HG03095 (cell line): ENCODE measurements around the gene BANK1.

Experiments
- ATAC-seq: cut with Tn5 transposase; IDR thresholded peaks from one replicate; pipeline ENCODE4 v1.9.1; 2021; ENCODE audit warnings: moderate library complexity; ENCODE audit not compliant: unreplicated experiment

Gene BANK1

DNA sequence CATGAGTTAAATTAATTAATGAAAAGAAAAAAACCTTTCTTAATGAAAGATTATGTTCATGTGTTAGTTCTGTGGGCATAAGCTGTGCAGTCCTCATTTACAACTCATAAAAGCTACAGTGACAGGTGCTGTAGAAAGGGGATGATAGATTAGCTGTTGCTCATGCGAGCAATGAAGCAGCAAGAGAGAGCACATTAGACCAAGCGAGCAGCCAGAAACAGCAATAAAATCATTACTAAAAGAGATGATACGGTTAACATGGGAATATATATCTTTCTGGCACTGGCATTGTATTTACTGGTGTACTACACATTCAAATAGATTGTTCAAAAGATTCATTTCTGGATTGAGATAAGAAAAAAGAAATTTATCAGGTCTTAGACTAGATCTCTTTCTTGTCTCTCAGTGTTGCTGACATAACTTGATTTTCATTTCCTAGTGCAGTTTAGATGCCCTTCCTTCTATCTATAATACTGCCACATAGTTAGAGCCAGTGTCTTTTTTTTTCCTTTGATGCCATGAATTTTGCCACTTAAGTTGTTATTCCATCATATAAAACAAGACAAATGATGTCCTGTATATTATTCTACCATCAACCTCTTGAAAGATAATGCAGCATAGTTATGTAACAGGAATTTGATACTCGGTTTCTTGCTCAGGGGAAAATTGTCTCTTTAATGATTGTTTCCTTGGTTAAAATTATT is 164.6 kb downstream of the BANK1 start:
- no peak for ATAC-seq

DNA sequence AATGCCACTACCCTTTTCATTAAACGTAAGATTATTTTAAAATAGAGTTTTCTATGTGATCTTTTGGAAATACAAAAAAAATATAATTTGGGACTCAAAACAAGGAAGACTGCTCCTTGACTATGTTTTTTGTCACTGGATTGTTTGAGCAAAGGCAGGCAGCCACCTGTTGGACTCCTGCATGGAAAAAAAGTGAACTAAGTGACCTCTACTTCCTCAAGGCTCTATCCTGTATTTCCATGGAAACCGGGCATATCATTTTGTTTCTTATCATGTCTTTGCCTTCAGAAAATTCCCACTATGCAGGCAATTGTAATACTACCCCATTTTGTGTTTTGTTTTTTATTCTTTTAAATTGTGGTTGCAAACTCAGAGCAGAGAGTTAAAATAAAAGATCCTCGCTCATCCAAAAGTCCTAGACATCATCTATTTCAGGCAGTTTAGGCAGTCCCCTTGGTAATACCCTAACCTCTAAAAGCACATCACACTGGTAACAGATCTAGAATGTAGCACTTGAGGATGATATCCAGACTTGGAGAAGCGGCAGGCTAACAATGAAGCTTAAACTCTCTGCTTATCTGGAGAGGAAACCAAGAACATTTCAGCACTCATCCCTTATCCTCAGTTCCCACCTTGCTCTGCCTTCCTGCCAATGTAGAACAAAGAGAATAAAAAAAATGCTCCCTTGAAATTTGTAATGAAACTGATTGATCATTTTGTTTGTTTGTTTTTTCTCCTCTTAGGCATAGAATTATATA is 165.7 kb downstream of the BANK1 start:
- ATAC-seq = no peak

DNA sequence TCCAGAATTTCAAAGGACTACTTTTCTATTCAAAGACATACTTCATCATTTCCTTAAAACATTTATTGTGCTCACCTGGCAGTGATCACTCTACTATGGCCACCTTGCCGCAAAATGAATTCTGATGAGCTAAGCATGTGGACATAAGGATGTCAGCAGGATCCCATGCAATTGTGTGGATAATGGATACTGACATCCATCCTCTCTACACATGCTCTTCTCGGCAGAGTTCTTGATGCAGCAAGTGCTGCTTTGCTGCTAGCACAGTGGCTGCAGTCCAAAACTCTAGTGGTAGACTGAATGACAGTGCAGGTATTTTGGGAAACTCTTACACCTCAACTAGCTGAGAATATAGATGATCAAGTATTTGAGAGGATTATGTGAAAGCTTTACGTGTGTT is 168.0 kb downstream of the BANK1 start:
- ATAC-seq = no peak

DNA sequence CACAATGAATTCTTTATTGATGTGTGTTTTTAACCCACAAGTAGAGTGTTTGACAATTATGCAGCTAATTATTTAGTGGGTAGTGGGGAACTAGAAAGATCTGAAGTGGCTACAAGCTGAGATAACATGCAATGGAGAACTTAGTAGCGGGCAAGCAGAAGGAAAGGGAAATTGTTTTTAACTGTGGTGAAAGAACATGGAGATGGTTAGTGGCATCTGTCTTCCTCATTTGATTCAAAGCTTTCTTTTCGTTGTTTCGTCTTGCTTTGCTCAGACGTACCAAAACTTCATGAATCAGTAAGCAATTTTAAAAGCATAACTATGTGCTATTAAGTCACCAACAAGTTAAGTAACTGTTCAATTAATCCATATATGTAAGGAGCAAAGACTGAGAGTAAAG is 169.9 kb downstream of the BANK1 start:
- ATAC-seq = no peak

DNA sequence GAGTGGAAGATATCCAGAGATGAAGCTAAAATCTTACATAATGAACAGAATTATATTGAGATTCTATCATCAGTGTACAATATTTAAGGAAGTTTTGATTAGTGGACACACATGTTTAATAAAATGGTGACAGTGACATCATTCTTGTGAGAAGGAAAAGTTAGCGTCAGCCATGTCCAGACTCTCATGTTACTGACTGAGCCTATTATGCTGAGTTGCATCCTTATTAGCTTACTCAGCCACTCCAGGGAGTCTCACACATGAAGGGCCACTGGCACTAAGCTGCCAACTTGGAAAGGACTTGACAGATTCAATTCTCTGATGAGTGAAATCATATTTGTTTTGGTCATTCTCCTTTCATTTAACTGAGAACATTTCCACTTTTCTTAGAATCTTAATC is 170.6 kb downstream of the BANK1 start:
- no peak for ATAC-seq

DNA sequence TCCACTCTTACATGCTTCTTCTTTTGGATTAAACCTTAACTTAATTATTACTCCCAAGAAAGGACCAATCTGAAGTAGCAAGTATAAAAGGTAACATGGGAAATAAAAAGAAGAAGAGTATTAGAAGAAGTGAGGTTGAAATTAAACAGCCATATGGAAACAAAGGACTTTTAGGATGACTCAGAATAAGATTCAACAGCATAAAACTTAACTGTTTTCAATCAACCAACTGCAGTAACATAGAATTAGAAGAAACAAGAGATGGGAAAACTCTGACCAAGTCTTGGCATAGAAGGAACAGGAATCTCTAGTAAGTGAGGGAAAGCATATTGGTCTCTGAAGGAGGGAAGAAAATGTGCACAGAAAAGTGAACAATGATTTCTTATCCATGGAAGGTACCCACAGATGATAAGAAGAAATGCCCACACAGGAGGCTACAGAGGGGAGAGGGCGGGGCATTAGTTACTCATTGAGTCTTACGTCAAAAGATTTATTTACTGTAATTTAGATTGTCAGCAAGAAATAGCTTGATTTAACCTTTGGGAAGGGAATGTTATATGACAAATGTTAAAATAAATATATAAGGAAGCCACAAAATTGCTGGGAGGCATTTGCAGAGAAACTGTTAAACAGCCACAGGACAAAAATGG is 177.3 kb downstream of the BANK1 start:
- ATAC-seq = no peak

DNA sequence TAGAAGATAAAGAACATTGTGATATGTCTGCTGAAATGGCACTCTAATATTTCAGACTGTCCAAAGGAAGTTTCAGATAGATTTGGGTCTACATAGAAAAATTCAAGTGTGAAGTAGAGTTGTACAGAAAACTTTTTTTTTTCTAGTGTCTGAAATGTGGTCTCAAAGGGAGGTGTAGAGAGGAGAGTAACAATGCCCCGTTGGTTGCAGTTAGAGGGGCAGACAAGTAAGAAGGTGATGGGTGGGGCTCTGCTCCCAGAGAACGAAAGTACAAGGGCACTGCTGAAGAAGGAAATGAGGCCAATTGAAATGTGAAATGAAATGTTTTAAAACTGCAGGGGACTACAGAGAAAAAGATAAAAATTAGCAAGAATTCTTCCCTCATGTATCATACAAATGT is 177.8 kb downstream of the BANK1 start:
- ATAC-seq = no peak

DNA sequence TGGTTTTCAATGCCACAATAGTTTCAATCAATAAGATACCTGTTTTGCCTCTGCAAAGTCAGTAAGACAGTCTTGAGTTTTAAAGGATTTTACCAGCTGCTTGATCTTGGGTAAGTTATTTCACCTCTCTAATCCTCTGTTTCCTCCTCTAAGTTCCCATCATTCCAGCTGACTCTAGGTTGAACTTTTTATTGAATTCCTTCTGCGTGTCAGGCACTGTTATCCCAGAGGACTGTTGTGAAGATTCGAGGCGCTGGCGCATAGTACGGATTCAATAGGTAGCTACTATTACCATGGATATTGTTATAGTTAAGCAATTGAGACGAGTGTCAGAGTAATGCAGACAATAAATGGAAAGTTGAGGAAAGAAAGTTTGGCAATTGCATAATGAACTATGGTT is 179.4 kb downstream of the BANK1 start:
- ATAC-seq = no peak

DNA sequence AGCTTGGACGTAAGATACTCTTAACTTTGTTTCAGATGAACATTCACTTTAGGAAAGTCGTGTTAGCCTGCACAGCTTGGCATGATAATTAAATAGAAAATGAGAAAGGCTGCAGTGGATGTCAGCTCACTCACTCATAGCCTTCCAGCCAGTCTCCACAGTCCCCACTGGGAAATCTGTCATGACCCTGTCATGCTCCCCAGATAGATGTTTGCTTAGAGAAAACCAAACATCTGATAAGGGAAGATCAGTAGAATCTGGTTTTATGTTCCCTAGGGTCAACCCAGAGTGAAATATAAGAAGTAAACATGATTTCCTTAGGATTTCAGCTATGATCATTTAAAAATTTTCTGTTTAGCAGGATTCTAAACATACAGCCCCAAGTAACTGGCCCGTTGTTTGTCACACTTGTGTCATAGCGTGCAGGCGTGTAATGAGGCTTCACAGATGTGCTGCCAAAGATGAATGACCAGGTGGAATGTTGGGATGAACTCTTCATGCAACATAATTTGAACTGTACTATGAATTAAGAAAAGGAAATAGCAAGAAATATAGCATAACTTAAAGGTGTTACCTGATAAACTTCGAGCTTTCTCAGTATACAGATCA is 180.1 kb downstream of the BANK1 start:
- no peak for ATAC-seq

DNA sequence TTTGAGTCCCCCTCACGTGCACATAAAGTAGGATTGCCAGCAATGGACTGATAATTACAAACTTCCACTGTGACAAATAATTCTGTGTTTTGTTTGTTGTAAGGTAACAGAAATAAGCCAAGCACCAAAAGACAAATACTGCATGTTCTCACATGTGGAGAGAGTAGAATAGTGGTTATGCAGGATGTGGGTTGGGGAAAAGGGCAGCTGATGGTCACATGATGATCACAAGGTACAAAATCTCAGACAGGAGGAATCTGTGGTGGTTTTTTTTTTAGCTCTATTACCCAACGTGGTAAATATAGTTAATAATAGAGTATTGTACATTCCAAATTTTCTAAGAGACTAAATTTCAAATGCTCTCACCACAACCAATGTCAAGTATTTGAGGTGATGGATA is 182.3 kb downstream of the BANK1 start:
- peak; percentile 51 for ATAC-seq

DNA sequence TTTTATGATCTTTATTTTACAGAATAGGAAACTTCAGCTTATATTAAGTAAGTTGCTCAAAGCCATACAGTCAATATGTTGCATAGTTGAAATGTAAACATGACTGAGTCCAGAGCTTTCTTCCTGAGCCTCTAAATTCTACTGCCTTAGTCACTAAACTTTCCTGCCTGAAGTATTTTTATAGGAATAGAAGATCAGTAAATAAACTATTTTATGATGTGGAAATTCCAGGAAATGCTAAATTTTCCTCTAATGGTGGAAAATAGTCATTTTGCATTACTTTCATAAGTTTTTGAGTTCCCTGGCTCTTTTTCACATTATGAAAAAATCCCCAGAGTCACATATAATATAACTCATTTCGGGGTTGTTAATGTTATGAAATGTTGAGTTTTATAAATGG is 182.8 kb downstream of the BANK1 start:
- ATAC-seq = no peak

DNA sequence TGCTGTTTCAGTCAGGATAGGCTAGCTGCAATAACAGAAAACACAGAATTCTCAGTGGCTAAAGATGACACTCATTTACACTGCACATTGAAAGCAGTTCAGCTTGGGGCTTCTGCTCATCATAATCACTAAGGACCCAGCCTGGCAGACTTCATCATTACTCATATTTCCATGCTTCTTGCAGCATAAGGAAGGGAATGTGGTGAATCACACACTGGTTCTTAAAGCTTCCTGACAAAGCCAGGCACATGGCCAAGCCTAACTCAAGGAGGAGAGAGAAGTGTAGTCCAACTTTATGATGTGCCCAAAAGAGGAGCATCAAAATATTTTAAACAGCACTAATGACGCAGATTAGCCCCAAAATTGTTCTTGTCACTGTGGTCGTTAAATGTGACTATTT is 186.5 kb downstream of the BANK1 start:
- no peak for ATAC-seq

DNA sequence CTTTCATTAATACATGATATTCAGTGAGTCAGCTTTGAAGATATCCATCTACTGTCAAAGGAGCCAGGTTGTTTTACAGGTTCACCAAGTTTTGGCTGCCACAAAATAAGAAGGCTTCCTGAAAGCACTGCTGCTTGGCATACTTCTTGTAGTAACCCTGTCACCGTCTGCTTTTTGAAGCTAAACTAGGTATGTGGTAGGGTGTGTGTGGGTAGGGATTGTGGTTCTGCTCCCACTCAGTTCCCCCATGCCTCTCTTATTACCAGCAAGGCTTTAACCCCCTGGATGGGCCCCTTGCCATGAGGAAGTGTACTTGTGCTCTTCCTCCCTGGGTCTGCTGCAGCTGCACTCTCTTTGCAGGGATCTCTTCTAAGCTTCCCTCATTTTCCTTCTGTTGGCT is 191.2 kb downstream of the BANK1 start:
- no peak for ATAC-seq

DNA sequence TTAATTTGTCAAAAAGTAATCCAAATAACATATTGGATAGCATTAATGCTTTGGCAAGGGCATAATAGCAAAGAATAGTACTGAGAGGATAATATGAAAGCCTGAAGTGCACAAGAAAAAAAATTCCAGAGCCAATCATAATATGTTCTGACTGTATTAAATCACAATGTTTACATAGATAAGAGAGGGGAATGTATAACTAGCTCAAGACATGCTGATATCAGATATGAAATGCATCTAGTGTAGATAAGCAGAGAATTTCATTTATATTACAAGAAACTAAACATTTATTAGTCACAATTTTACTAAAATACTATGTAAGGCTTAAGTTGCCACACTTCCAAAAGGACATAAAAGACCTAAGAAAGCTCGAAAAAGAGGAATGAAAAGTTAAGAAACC is 193.3 kb downstream of the BANK1 start:
- ATAC-seq = no peak

DNA sequence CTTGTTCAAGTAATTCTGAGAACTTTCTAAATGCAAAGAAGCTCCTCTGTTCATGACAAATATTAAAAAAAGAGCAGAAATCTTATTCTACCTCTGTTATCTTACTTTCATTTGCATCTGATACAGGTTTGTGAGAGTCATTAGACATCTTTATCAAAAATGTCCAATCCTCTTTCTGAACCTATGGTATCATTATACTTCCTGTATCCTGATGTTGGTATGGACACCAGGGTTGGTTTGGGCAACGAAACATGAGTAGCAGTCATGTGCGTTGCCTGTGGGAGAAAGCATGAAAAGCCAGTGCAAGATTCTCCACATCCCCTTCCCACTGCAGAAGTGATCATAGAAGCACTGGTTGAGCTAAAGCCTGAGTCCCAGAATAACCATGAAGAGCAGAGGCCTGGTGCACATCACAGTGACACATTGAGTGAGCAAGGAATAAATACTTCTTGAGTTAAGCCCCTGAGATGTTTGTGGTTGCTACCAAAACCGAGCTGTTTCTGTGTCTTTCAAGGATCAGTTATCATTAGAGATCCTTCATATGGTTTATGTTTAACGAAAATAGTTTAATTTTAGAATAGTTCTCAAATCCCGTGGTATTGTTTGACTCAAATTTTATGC is 197.2 kb downstream of the BANK1 start:
- peak; percentile 93 for ATAC-seq

DNA sequence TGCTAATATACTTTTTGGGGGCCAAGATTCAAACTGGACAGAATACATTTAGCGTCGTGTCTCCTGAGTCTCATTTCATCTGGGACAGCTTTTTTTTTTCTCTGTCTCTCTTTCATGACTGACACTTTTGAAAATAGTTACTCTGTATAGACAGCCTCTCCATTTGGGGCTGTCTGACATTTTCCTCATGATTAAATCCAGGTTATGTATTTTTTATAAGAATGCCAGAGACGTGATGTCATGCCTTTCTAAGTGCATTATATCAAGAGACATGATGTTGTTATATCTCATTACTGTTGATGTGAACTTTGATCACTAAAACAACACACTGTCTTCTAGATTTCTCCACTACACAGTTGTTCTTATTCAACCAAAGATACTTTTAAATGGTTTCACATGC is 199.0 kb downstream of the BANK1 start:
- no peak for ATAC-seq

DNA sequence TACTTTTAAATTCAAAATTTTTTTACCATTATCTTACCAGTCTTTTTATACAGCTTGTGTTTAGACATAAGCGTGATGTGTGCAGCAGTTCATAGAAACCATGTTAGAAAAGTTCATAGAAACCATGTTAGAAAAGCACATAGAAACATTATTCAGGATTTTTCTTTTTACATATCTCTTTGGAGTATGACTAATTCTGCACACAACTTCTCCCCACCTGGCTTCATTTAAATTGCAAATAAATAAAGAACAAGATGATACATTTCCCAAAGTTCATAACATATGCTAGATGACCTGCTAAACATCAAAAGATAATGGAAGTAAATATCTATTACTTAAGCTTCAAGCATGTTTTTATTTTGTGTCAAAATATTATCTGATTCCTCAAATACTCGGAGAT is 201.9 kb downstream of the BANK1 start:
- no peak for ATAC-seq

DNA sequence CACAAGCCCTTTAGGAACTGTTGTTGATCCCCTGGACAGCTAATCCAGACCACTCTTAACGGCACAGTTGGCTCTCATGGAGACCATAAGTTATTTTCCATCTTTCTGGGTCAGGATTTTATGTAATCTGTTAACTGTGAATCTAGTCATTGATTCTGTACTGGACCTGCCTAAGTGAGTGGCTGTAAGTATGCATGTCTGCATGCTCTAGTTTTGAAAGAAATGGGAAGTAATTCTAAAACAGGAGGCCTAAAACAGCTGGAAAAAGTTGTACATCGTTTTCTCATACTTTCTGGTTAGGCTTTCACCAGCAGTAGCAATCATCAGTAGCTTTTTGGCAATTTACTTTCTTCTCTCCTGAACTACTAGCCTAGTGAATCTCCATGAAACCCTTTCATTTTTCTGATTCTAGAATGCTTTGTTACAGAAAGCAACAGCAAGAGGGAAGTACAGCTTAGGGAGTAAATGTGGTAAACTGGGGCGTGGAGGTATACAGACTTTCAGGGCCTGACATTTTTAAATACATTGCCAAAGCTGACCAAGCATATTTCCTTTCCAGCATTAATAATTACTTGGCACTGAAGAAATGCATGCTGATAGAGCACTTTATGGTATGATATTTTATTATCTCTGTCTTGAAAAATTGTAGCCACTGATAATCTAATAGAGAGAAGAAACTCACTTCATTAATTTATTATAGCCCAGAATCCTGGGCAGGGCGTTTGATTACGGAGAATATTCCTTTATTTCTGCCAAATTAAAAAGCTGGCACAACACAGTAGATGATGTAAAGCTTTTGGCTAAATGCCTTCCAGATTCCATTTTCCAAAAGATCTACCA is 202.7 kb downstream of the BANK1 start:
- no peak for ATAC-seq

DNA sequence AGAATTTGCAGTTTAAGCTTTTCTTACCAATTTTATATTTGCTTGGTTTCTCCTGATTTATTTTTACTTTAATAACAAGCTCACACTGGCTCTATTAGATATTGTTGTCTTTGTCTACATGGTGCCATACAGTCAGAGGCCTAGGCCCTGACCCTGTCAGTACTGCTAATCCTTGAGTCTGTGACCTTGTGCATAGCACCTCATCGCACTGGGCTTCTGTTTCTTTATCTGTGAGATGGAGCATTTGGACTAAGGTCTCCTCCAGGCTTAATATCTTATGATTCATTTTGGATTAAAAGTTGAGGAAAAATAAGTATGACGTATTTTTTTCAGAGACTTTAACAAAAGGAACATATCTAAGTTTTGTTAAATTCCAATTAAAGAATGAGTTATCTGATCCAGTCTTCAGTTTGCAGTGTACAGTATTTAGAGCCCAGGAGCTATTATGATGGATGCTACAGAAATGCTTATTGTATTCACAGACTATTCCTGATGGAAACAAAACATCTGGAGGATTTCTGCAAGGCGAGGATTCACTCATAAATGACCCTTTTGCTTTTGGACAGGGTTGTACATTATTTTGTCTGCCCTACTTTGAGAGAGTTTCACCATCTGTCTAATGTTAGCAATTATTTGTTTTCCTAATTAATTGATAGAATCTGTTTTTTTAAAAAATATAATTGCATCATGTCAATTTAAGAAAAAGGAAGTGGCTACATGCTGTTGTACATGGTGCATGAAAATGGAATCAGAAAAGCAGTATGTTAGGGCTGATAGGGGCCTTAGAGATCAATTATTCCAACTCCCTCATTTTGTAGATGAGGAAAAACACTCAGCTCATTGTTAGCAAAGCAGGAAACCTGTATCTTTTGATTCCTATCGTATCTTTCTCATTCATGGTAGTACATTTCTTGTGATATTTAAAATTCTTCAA is 203.6 kb downstream of the BANK1 start:
- no peak for ATAC-seq
